AG04450 (cell line): Measurements from ENCODE around the gene POU2F1. TPM values are rescaled to one million over a fixed set of nuclear protein-coding genes. Genes with fewer than 3 reads are reported as not detected.

Source experiments
- CTCF ChIA-PET: fragments of 300-600, 350-600 bp; formaldehyde crosslinking; extraction: SDS; loops from one replicate; lab custom pipeline; 2022; ENCODE audit warnings: antibody characterized with exemption, inconsistent platforms; lab: Charles Lee
- POLR2A ChIA-PET: fragments of 350-600 bp; formaldehyde crosslinking; extraction: SDS; loops from one replicate; lab custom pipeline; 2021; ENCODE audit warnings: antibody characterized with exemption, inconsistent platforms; lab: Yijun Ruan, JAX
- DNase-seq: peaks from one replicate; pipeline ENCODE4 v3.0.0-alpha.2; 2011; ENCODE audit warnings: low read depth, low spot score
- H3K27ac ChIP-seq: one replicate; pipeline ENCODE4 v1.5.1; 2012; ENCODE audit warnings: low read depth, low read length, control low read depth
- H3K27me3 ChIP-seq: one replicate; pipeline ENCODE4 v1.6.0; 2012; ENCODE audit warnings: low read length; ENCODE audit not compliant: control insufficient read depth, insufficient read depth
- H3K4me3 ChIP-seq: 2 replicates; pipeline ENCODE4 v1.5.1; 2011; ENCODE audit warnings: mild to moderate bottlenecking, low read depth, low read length, control low read depth
- H3K9me3 ChIP-seq: 2 replicates; pipeline ENCODE4 v1.5.1; 2012; ENCODE audit warnings: low read length; ENCODE audit not compliant: control insufficient read depth, insufficient read depth
- CTCF ChIP-seq: IDR thresholded peaks from 2 replicates; pipeline ENCODE4 v1.5.1; 2011; ENCODE audit warnings: low read depth, low read length, control low read depth, inconsistent platforms
- polyA plus RNA-seq: library from polyadenylated mRNA; depleted of rRNA; stranded (reverse); fragments of >200 nt; gene quantifications from 2 replicates; pipeline ENCODE4 v1.2.3, GENCODE V29; 2011

Gene POU2F1
- polyA plus RNA-seq, 1 experiment: 2.7 TPM

- no peak for DNase-seq
- H3K27ac ChIP-seq: no peak overlapping the region
These were observed 207.2 kb downstream of the POU2F1 start for GRCh38 chr1:167427848-167428247.

GRCh38 chr1:167428395-167428794 is 207.7 kb downstream of the POU2F1 start:
- H3K27me3 ChIP-seq: no peaks in the 10 kb centered on the region
- no peaks in the 10 kb centered on the region; the same call in 1 of the 2 replicates for H3K9me3 ChIP-seq
- no peak for DNase-seq
- ChIA-PET CTCF (no interaction called here), POLR2A (no interaction called here)
- TF ChIP-seq CTCF: no peak
- no peak overlapping the region for H3K4me3 ChIP-seq
- H3K27ac ChIP-seq: no peak overlapping the region

More at GRCh38 chr1:167427848-167428247, 207.2 kb downstream of the POU2F1 start:
- no peak for TF ChIP-seq CTCF
- H3K9me3 ChIP-seq: no peaks in the 10 kb centered on the region; the same call in 1 of the 2 replicates
- H3K4me3 ChIP-seq: no peak overlapping the region
- ChIA-PET POLR2A (no interaction called here), CTCF (interaction anchor here (1.0 to 1.3 kb wide), 2 partner anchors 113 to 369 kb away, joined by 3 read pairs; no protein-coding TSS in a partner anchor)
- H3K27me3 ChIP-seq: no peaks in the 10 kb centered on the region

- DNase-seq: no peak
- H3K27ac ChIP-seq: no peak overlapping the region
- H3K27me3 ChIP-seq: peaks cover under 1% of the 10 kb centered on the region
- TF ChIP-seq CTCF: no peak
- H3K9me3 ChIP-seq: no peaks in the 10 kb centered on the region; the same call in 1 of the 2 replicates
- ChIA-PET POLR2A (no interaction called here), CTCF (interaction anchor here (1.0 kb wide), 1 partner anchor 27 kb away, joined by 5 read pairs; no protein-coding TSS in a partner anchor)
- no peak overlapping the region for H3K4me3 ChIP-seq
These were observed 208.9 kb downstream of the POU2F1 start for GRCh38 chr1:167429612-167430011.

- no peak for TF ChIP-seq CTCF
- ChIA-PET POLR2A (no interaction called here), CTCF (interaction anchor here (0.9 kb wide), 1 partner anchor 137 kb away, joined by 3 read pairs; no protein-coding TSS in a partner anchor)
- Histone ChIP-seq H3K27ac (no peak overlapping the region), H3K27me3 (peaks cover 2% of the 10 kb centered on the region), H3K9me3 (no peaks in the 10 kb centered on the region; the same call in 1 of the 2 replicates), H3K4me3 (no peak overlapping the region)
- no peak for DNase-seq
These were observed 209.6 kb downstream of the POU2F1 start for GRCh38 chr1:167430134-167430848.

- DNase-seq: no peak
- Histone ChIP-seq H3K27me3 (peaks cover 2% of the 10 kb centered on the region), H3K9me3 (no peaks in the 10 kb centered on the region; the same call in 1 of the 2 replicates), H3K27ac (no peak overlapping the region), H3K4me3 (no peak overlapping the region)
- ChIA-PET POLR2A (no interaction called here), CTCF (interaction anchor here (0.9 to 1.0 kb wide), 2 partner anchors 10 to 136 kb away, joined by 3 read pairs; no protein-coding TSS in a partner anchor)
- no peak for TF ChIP-seq CTCF
These were observed 210.2 kb downstream of the POU2F1 start for GRCh38 chr1:167430849-167431242.
